Liver (tissue), 9 donors: ENCODE results near the gene TM7SF3. TPM values are rescaled to one million over a fixed set of nuclear protein-coding genes. Genes with fewer than 3 reads are reported as not detected.

Source experiments
- DNase-seq: peaks from one replicate; pipeline ENCODE4 v3.0.0-alpha.2; 2017; ENCODE audit warnings: low spot score
- H3K27ac ChIP-seq, 2 donors: one replicate each; pipeline ENCODE4 v1.7.0; 2013; ENCODE audit warnings: inconsistent platforms in 2 of 2, low read length in 2 of 2, control low read depth in 1 of 2, low read depth in 1 of 2, mild to moderate bottlenecking in 1 of 2
- H3K27me3 ChIP-seq, 4 donors: one replicate each; pipeline versions ENCODE4 v1.6.1 to v1.7.0; 2013; ENCODE audit warnings: low read length in 3 of 4, inconsistent platforms in 1 of 4, mild to moderate bottlenecking in 1 of 4, moderate library complexity in 1 of 4; ENCODE audit not compliant: control insufficient read depth in 4 of 4, insufficient read depth in 4 of 4
- H3K36me3 ChIP-seq, 4 donors: one replicate each; pipeline versions ENCODE4 v1.6.1 to v1.7.0; 2013; ENCODE audit warnings: low read length in 3 of 4, mild to moderate bottlenecking in 3 of 4, low read depth in 1 of 4, moderate library complexity in 1 of 4; ENCODE audit not compliant: control insufficient read depth in 4 of 4, insufficient read depth in 3 of 4
- H3K4me1 ChIP-seq, 4 donors: one replicate each; pipeline versions ENCODE4 v1.6.1 to v1.7.0; 2013; ENCODE audit warnings: low read length in 3 of 4, mild to moderate bottlenecking in 3 of 4, moderate library complexity in 1 of 4; ENCODE audit not compliant: control insufficient read depth in 4 of 4, insufficient read depth in 4 of 4
- H3K4me3 ChIP-seq, 3 donors: one replicate each; pipeline versions ENCODE4 v1.6.1 to v1.7.0; 2013; ENCODE audit warnings: low read length in 3 of 3, control low read depth in 1 of 3, low read depth in 1 of 3, mild to moderate bottlenecking in 1 of 3
- H3K9ac ChIP-seq, 2 donors: one replicate each; pipeline ENCODE4 v1.7.0; 2013; ENCODE audit warnings: low read length in 2 of 2, mild to moderate bottlenecking in 2 of 2, moderate library complexity in 2 of 2, control low read depth in 1 of 2, low read depth in 1 of 2
- H3K9me3 ChIP-seq, 4 donors: one replicate each; pipeline versions ENCODE4 v1.6.1 to v1.7.0; 2013; ENCODE audit warnings: low read length in 3 of 4; ENCODE audit not compliant: control insufficient read depth in 4 of 4
- CTCF ChIP-seq: fragments of 150-350 bp; IDR thresholded peaks from 2 replicates; pipeline ENCODE4 v1.5.1; 2017; ENCODE audit warnings: improper control_type of control experiment, low read depth, low read length; ENCODE audit not compliant: missing input control
- EGR1 ChIP-seq, 2 donors: IDR thresholded peaks; 2 replicates each; pipeline ENCODE4 v1.6.1; 2016 to 2018; ENCODE audit warnings: antibody characterized with exemption in 2 of 2, low read depth in 2 of 2
- GABPA ChIP-seq, 2 donors: IDR thresholded peaks in 1 of 2; conservative IDR thresholded peaks in 1 of 2; 2 replicates each; pipeline ENCODE4 v1.6.1; 2016; ENCODE audit warnings: antibody characterized with exemption in 2 of 2, mild to moderate bottlenecking in 1 of 2, moderate library complexity in 1 of 2
- HNF4A ChIP-seq, 2 donors: conservative IDR thresholded peaks; 2 replicates each; pipeline ENCODE4 v1.6.1; 2016; ENCODE audit warnings: antibody characterized with exemption in 2 of 2, mild to moderate bottlenecking in 2 of 2
- HNF4G ChIP-seq: IDR thresholded peaks from 2 replicates; pipeline ENCODE4 v1.6.1; 2016; ENCODE audit warnings: antibody characterized with exemption
- JUND ChIP-seq, 2 donors: IDR thresholded peaks; 2 replicates each; pipeline ENCODE4 v1.6.1; 2016; ENCODE audit warnings: antibody characterized with exemption in 2 of 2
- MAX ChIP-seq: IDR thresholded peaks from 2 replicates; pipeline ENCODE4 v1.6.1; 2016; ENCODE audit warnings: antibody characterized with exemption
- NR2F2 ChIP-seq: IDR thresholded peaks from 2 replicates; pipeline ENCODE4 v1.6.1; 2016; ENCODE audit warnings: antibody characterized with exemption
- RAD21 ChIP-seq, 2 donors: IDR thresholded peaks; 2 replicates each; pipeline ENCODE4 v1.6.1; 2016; ENCODE audit warnings: antibody characterized with exemption in 2 of 2, mild to moderate bottlenecking in 2 of 2
- RXRA ChIP-seq, 2 donors: IDR thresholded peaks; 2 replicates each; pipeline ENCODE4 v1.6.1; 2017 to 2018; ENCODE audit warnings: antibody characterized with exemption in 2 of 2, mild to moderate bottlenecking in 1 of 2
- SP1 ChIP-seq: IDR thresholded peaks from 2 replicates; pipeline ENCODE4 v1.6.1; 2018; ENCODE audit warnings: antibody characterized with exemption, mild to moderate bottlenecking
- TAF1 ChIP-seq: conservative IDR thresholded peaks from 2 replicates; pipeline ENCODE4 v1.6.1; 2016; ENCODE audit warnings: antibody characterized with exemption, mild to moderate bottlenecking
- YY1 ChIP-seq: IDR thresholded peaks from 2 replicates; pipeline ENCODE4 v1.6.1; 2016; ENCODE audit warnings: antibody characterized with exemption, mild to moderate bottlenecking
- WGBS: extraction: QIAGEN DNeasy Blood & Tissue Kit; methylation state at CpG from one replicate; pipeline ENCODE4 v1.1.7; 2013; 5-methylcytosine and 5-hydroxymethylcytosine counted together
- polyA plus RNA-seq, 2 donors: library from polyadenylated mRNA; stranded (reverse) in 1 of 2; unstranded in 1 of 2; fragments of 200-250 nt in 1 of 2; fragments of >200 nt in 1 of 2; fragmentation: Nextera tagmentation in 1 of 2; extraction: Ambion mirVana in 1 of 2; gene quantifications; one replicate each; pipeline versions ENCODE4 v1.2.1 to v1.2.3, GENCODE V29; 2013 to 2015
- total RNA-seq, 2 donors: library from RNA; depleted of rRNA; stranded (reverse); fragments of >200 nt; gene quantifications; one replicate each; pipeline ENCODE4 v1.2.3, GENCODE V29; 2014
- TF ChIP-seq, protein P1 (sequence below): IDR thresholded peaks from 2 replicates; pipeline ENCODE4 v1.6.1; 2016; ENCODE audit warnings: antibody characterized with exemption
- TF ChIP-seq, protein P2 (sequence below): IDR thresholded peaks from 2 replicates; pipeline ENCODE4 v1.6.1; 2016; ENCODE audit warnings: antibody characterized with exemption, mild to moderate bottlenecking
- donor health status: healthy.
- donor health status: healthy.
- donor health status: healthy.
- donor health status: healthy.
- donor health status: healthy.

TM7SF3 gene
- total and polyA plus RNA-seq, 4 donors: 21.5 to 60.8 (median 44.6) TPM

- no peak for TF ChIP-seq CTCF
- TF ChIP-seq, protein P1, sequence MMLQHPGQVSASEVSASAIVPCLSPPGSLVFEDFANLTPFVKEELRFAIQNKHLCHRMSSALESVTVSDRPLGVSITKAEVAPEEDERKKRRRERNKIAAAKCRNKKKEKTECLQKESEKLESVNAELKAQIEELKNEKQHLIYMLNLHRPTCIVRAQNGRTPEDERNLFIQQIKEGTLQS: no peak
- TF ChIP-seq RXRA (IDR thresholded peaks at IDR 0.05): no peak
- no peak for TF ChIP-seq JUND (IDR thresholded peaks at IDR 0.05)
- TF ChIP-seq TAF1: no peak
- no peak for TF ChIP-seq HNF4G
Observed at GRCh38 chr12:26948309-26948708, 65.9 kb downstream of the TM7SF3 start (continued).

DNA sequence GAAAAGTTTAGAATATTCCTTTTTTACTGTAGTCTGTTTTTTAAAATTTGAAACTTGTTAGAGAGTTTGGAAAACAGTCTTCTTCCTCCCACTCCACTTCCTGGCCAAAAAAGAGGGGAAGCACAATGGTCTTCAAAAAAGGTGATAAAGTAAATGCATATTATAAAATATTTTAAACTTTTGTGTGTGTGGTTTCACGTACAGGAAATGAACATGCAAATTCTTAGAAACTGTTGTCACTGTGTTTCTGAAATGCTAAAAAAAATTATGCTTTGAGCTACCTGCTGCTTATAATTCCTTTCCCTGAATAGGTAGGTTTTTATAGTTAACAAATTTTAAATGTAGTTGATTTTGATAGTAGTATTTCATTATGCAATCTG, 73.0 kb downstream of the TM7SF3 start:
- TF ChIP-seq RXRA (IDR thresholded peaks at IDR 0.05) (no peak), YY1 (no peak), GABPA (IDR thresholded peaks at IDR 0.05 in 1 of 2, conservative IDR thresholded peaks at IDR 0.05 in 1 of 2) (no peak), JUND (IDR thresholded peaks at IDR 0.05) (no peak), MAX (no peak)
- TF ChIP-seq, protein P2, sequence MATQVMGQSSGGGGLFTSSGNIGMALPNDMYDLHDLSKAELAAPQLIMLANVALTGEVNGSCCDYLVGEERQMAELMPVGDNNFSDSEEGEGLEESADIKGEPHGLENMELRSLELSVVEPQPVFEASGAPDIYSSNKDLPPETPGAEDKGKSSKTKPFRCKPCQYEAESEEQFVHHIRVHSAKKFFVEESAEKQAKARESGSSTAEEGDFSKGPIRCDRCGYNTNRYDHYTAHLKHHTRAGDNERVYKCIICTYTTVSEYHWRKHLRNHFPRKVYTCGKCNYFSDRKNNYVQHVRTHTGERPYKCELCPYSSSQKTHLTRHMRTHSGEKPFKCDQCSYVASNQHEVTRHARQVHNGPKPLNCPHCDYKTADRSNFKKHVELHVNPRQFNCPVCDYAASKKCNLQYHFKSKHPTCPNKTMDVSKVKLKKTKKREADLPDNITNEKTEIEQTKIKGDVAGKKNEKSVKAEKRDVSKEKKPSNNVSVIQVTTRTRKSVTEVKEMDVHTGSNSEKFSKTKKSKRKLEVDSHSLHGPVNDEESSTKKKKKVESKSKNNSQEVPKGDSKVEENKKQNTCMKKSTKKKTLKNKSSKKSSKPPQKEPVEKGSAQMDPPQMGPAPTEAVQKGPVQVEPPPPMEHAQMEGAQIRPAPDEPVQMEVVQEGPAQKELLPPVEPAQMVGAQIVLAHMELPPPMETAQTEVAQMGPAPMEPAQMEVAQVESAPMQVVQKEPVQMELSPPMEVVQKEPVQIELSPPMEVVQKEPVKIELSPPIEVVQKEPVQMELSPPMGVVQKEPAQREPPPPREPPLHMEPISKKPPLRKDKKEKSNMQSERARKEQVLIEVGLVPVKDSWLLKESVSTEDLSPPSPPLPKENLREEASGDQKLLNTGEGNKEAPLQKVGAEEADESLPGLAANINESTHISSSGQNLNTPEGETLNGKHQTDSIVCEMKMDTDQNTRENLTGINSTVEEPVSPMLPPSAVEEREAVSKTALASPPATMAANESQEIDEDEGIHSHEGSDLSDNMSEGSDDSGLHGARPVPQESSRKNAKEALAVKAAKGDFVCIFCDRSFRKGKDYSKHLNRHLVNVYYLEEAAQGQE: no peak
- peak overlapping the region in 1 of 2 donors; percentile 51 for H3K9ac ChIP-seq
- 65% methylated on average over 1 of the region's 1 CpG for WGBS
- H3K4me3 ChIP-seq: no peak overlapping the region
- no peaks in the 10 kb centered on the region for H3K27me3 ChIP-seq
- no peak overlapping the region for H3K27ac ChIP-seq
- no peaks in the 10 kb centered on the region for H3K9me3 ChIP-seq
- H3K4me1 ChIP-seq: peaks cover 8 to 27% (median 12%) of the 10 kb centered on the region in 4 donors
- no peaks in the 10 kb centered on the region for H3K36me3 ChIP-seq
- DNase-seq: no peak

GRCh38 chr12:26940516-26941214, 73.5 kb downstream of the TM7SF3 start:
- Histone ChIP-seq H3K27me3 (no peaks in the 10 kb centered on the region), H3K27ac (no peak overlapping the region), H3K9ac (peak overlapping the region; percentile 24 to 51), H3K36me3 (no peaks in the 10 kb centered on the region), H3K9me3 (no peaks in the 10 kb centered on the region), H3K4me1 (peaks cover 9 to 32% (median 14%) of the 10 kb centered on the region in 4 donors), H3K4me3 (no peak overlapping the region)
- 75% methylated on average over 3 of the region's 3 CpGs for WGBS
- TF ChIP-seq HNF4G (no peak), TAF1 (no peak), GABPA (IDR thresholded peaks at IDR 0.05 in 1 of 2, conservative IDR thresholded peaks at IDR 0.05 in 1 of 2) (no peak), JUND (IDR thresholded peaks at IDR 0.05) (no peak), EGR1 (IDR thresholded peaks at IDR 0.05; ENCODE audit: low read depth in 2 of 2) (no peak), RXRA (IDR thresholded peaks at IDR 0.05) (no peak), SP1 (no peak), RAD21 (IDR thresholded peaks at IDR 0.05) (no peak), HNF4A (conservative IDR thresholded peaks at IDR 0.05) (no peak), NR2F2 (no peak), CTCF (no peak), YY1 (no peak), MAX (no peak)
- TF ChIP-seq, protein P2: no peak
- TF ChIP-seq, protein P1: no peak
- DNase-seq: no peak
